ENCODE data around the gene FAM131C. TPM values are rescaled to one million over a fixed set of nuclear protein-coding genes. Genes with fewer than 3 reads are reported as not detected.
A peak's percentile ranks its signal among the peaks of the same experiment; 100 is the strongest.

FAM131C gene
- total RNA-seq, 1 experiment from 2014 or later = 3.4 TPM

- CTCF ChIA-PET = interaction anchor here (0.6 kb wide), 1 partner anchor 20 kb away, joined by 3 read pairs; no protein-coding TSS in a partner anchor
These were observed 45.0 kb downstream of the FAM131C start for GRCh38 chr1:16028237-16029002.

More at GRCh38 chr1:16028237-16029002, 45.0 kb downstream of the FAM131C start:
- ATAC-seq (peak; percentile 40), DNase-seq (ENCODE audit: low read depth, low spot score) (no peak)
- no peaks in the 10 kb centered on the region for H3K9me3 ChIP-seq (ENCODE audit: control insufficient read depth, insufficient read depth, low read depth, low read length)
- no peak for TF ChIP-seq POLR2AphosphoS5 (IDR thresholded peaks at IDR 0.05; ENCODE audit: low read depth, low read length)
- no peak for TF ChIP-seq REST (IDR thresholded peaks at IDR 0.05; ENCODE audit: insufficient read depth in 1 of 2, low read depth in 2 of 2, low read length in 1 of 2)
- no peak for TF ChIP-seq CTCF (IDR thresholded peaks at IDR 0.05)
- no peak for TF ChIP-seq TCF7L2 (IDR thresholded peaks at IDR 0.05; ENCODE audit: low read depth, low read length)
- TF ChIP-seq SIN3A (IDR thresholded peaks at IDR 0.05; ENCODE audit: borderline replicate concordance, insufficient read depth, low read depth, low read length) = no peak
- intact Hi-C loops (cut with micrococcal nuclease; ENCODE audit: unreplicated experiment) = no loop called here
- POLR2A ChIA-PET = no interaction called here
- H3K27ac ChIP-seq (ENCODE audit: low read length) = no peak overlapping the region
- H3K4me1 ChIP-seq (ENCODE audit: control insufficient read depth, insufficient read depth, low read length) = peaks cover 4% of the 10 kb centered on the region; the same call in 1 of the 2 replicates
- in situ Hi-C loops (cut with HindIII; ENCODE audit: low pct_unique_long_range_greater_than_20kb, low sequenced_read_pairs) = no loop called here
- no peaks in the 10 kb centered on the region for H3K36me3 ChIP-seq (ENCODE audit: control insufficient read depth, insufficient read depth, low read length)
- no peak overlapping the region for H3K4me3 ChIP-seq (ENCODE audit: low read depth in 2 of 2, low read length in 2 of 2)
- BruUV-seq (replicated peaks) = no TSS peak
- no peaks in the 10 kb centered on the region for H3K27me3 ChIP-seq (ENCODE audit: control insufficient read depth, insufficient read depth, low read length)

All from Panc1 (cell line).